Activated CD4-positive, alpha-beta T cell treated with anti-CD3 and anti-CD28 coated beads, Interleukin-2, amount 50 U/mL, for 48 hours (primary cell): Measurements from ENCODE around the gene SEC22C.
"Not testable (repeated sequence)": the region's sequence is repeated elsewhere in the genome, so short reads cannot be mapped to it uniquely, and the experiment has no call there.

ENCODE experiments used
- DNase-seq, 2 experiments: peaks; one replicate each; pipeline ENCODE4 v3.0.0-alpha.2; 2020

Gene SEC22C

GRCh38 chr3:42579346-42579745 lies 2.4 kb downstream of the SEC22C start:
- not testable (repeated sequence) for DNase-seq

- DNase-seq, result no peak
Observed at GRCh38 chr3:42578054-42578453, 3.7 kb downstream of the SEC22C start.

GRCh38 chr3:42575137-42575741 lies 6.5 kb downstream of the SEC22C start:
- no peak for DNase-seq

GRCh38 chr3:42572278-42572677 lies 9.5 kb downstream of the SEC22C start:
- peak in 1 of 2 experiments; percentile 24 for DNase-seq

GRCh38 chr3:42569593-42570142 lies 12.1 kb downstream of the SEC22C start:
- no peak for DNase-seq

- DNase-seq, result no peak
Observed at GRCh38 chr3:42562047-42562907, 19.5 kb downstream of the SEC22C start.

GRCh38 chr3:42557854-42558253 lies 23.9 kb downstream of the SEC22C start:
- DNase-seq, result no peak

- DNase-seq, result peak in 1 of 2 experiments; percentile 18
Observed at GRCh38 chr3:42556817-42557216, 24.9 kb downstream of the SEC22C start.

GRCh38 chr3:42556089-42556632 lies 25.6 kb downstream of the SEC22C start:
- peak in 1 of 2 experiments; percentile 18 for DNase-seq

GRCh38 chr3:42552830-42553229 lies 28.9 kb downstream of the SEC22C start:
- no peak for DNase-seq

- DNase-seq, result no peak
Observed at GRCh38 chr3:42550250-42550649, 31.5 kb downstream of the SEC22C start.

GRCh38 chr3:42549131-42549530 lies 32.6 kb downstream of the SEC22C start:
- DNase-seq, result no peak

GRCh38 chr3:42547401-42547945 lies 34.3 kb downstream of the SEC22C start:
- DNase-seq, result peak; percentile 66 to 71

- no peak for DNase-seq
Observed at GRCh38 chr3:42546691-42547213, 35.0 kb downstream of the SEC22C start.

- DNase-seq, result no peak
Observed at GRCh38 chr3:42545284-42545900, 36.4 kb downstream of the SEC22C start.

GRCh38 chr3:42544492-42545283 lies 37.1 kb downstream of the SEC22C start:
- DNase-seq, result no peak

- no peak for DNase-seq
Observed at GRCh38 chr3:42541079-42541478, 40.7 kb downstream of the SEC22C start.

- peak; percentile 73 to 76 for DNase-seq
Observed at GRCh38 chr3:42539871-42540714, 41.7 kb downstream of the SEC22C start.

- no peak for DNase-seq
Observed at GRCh38 chr3:42537350-42537749, 44.4 kb downstream of the SEC22C start.

GRCh38 chr3:42535981-42536784 lies 45.6 kb downstream of the SEC22C start:
- peak; percentile 49 to 55 for DNase-seq
